Fibroblast of skin of back (primary cell): ENCODE results near the gene PTPN6.

Experiments used
- DNase-seq: peaks from one replicate; pipeline ENCODE4 v3.0.0-alpha.2; 2013

Gene PTPN6

DNA sequence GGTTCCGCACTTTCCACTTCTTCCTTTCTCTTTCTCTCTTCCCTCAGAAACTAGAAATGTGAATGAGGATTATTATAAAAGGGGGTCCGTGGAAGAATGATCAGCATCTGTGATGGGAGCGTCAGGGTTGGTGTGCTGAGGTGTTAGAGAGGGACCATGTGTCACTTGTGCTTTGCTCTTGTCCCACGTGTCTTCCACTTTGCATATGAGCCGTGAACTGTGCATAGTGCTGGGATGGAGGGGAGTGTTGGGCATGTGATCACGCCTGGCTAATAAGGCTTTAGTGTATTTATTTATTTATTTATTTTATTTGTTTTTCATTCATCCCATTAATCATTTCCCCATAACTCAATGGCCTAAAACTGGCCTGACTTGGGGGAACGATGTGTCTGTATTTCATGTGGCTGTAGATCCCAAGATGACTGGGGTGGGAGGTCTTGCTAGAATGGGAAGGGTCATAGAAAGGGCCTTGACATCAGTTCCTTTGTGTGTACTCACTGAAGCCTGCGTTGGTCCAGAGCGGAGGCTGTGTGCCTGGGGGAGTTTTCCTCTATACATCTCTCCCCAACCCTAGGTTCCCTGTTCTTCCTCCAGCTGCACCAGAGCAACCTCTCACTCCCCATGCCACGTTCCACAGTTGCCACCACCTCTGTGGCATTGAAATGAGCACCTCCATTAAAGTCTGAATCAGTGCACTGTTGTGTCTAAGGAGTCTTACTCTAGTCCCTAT lies 28.0 kb upstream of the PTPN6 start:
- no peak for DNase-seq

GRCh38 chr12:6923851-6924250 lies 27.3 kb upstream of the PTPN6 start:
- DNase-seq: no peak

DNA sequence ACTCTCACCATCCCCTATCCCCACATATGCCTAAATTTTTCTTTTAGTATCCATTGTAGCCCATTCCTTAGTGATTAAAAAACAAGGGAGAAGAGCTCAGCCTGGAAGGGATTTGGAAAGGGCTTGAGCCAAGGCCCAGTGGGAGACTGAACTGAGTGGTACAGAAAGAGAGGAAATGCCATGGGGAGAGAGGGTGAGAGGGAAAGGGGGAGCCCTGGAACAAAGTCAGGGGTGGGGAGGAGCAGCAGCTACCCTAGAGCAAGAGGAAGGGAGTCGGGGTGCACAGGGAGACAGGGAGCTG lies 26.0 kb upstream of the PTPN6 start:
- DNase-seq: no peak

GRCh38 chr12:6925540-6926279 lies 25.4 kb upstream of the PTPN6 start:
- DNase-seq: peak; percentile 95

GRCh38 chr12:6927379-6928021 lies 23.7 kb upstream of the PTPN6 start, which contains the start of gene ATN1:
Gene ATN1 (plus strand): TSS chr12:6927959. CDS start chr12:6934002, 6,043 bp downstream.
- DNase-seq: peak; percentile 88

DNA sequence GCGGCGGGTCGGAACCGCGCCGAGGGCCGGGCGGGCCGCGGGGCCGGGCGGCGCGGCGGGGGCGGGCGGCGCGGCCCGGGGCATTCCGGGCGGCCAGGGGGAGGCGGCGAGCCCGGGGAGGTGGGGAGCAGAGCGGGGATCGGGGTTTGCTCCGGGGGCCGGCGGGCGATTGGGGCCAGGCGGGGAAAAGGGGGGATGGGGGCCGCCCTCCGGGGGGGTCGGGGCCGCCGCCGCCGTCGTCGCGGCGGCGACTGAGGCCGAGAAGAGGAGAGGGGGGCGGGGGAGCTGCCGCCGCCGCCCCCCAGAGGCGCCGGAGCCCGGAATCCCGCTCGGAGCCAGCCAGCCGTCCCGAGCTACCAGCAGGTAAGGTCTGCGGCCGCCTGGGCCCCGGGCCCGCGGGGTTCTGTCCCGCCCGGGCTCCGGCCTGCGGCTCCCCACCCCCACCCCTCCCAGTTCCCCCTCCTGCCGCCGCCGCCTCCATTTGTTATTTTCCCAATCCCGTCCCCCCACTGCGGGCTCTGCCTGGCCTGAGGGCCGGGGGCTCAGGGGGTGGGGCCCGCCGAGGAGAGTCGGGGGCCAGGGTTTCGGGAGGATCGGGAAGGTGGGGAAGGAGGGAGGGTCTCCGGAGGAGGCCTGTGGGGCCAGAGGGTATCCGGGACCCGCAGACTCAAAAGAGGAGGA lies 23.0 kb upstream of the PTPN6 start:
- DNase-seq: no peak

DNA sequence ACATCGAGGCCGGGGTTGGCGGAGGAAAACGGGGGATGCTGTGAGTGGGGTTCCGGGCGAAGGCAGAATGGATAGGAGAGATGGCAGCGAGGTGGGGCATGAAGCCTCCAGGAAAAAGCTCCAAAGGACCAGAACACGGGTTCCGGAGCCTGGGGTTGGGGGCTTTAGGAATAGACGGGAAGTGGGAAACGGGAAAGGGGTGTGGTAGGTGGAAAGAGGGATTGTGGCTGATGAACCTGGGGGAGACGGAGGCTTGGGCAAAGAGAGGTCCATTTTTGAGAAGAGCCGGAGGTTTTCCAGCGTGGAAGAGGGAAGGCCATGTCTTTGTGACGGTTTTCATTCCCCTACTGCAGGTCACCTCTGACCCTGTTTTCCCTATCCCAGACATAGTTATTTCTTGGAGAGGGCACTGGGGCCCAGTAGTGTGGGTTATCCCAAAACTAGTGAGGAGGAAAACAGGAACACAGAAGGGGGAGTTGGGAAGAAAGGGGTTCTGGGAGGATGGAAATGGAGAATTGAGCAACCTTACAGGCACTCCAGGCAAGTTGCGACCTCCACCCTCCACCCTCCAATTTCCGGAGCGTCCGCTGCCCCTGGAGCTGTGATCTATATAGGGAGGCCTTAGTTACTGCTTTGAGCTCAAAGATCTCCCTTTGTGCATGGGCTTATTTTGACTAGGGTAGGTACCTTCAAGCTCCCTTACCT lies 22.3 kb upstream of the PTPN6 start:
- no peak for DNase-seq

DNA sequence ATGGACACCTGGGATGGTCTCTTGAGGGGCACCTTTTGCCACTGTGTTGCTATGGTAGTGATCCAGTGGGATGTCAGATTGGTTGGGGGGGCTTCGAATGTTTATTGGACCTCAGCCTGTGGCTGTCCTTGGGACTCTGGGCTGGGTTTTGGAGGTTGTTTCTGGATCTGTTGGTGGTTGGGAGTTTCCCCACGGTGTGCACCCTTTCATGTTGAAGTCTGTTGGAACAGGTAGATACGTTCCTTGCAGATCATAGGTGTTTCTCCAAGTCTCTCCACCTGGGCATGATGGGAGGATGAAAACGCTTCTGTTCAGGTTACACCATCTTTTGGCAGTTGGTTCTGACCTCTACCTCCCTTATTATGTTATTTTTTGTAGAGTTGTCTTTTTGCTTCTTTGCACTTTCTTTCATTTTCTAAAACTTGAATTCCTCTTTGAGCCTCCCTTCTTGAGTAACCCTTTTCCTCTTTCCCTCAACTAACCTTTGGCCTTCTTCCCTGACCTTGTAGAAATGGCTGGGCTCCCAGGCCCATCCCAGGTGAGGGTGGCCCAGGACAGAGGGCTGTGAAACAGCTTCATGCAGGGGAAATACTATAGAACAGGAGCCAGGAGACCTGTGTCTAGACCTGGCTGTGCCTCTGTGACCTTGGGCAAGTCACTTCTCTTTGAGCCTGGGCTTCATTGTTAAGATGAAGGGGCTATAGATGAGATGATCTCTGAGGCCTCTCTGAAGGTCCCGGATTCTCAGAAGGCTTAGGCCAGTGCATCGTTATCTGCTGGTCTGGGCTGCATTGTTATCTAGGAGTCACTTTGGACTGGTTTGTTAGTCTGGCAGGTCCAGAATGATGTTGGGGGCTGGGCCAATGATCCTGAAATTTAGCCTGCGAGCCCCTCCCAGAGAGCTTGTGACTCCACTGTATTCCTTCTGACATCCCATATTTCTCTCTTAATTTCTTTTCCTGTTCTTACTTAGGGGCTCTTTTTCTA lies 21.4 kb upstream of the PTPN6 start:
- no peak for DNase-seq

GRCh38 chr12:6932766-6933165 lies 18.4 kb upstream of the PTPN6 start:
- no peak for DNase-seq

DNA sequence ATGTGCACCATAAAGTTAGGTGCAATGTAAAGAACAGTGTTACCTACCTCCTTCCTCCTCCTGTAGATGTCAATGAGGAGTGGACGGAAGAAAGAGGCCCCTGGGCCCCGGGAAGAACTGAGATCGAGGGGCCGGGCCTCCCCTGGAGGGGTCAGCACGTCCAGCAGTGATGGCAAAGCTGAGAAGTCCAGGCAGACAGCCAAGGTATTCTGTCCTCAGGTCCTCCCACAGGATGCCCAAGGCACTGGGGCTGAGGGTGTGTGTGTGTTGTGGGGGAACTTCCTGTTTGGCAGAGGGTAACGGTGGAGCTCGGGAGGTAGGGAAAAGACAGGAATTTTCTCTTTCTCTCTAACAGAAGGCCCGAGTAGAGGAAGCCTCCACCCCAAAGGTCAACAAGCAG lies 17.0 kb upstream of the PTPN6 start:
- no peak for DNase-seq

DNA sequence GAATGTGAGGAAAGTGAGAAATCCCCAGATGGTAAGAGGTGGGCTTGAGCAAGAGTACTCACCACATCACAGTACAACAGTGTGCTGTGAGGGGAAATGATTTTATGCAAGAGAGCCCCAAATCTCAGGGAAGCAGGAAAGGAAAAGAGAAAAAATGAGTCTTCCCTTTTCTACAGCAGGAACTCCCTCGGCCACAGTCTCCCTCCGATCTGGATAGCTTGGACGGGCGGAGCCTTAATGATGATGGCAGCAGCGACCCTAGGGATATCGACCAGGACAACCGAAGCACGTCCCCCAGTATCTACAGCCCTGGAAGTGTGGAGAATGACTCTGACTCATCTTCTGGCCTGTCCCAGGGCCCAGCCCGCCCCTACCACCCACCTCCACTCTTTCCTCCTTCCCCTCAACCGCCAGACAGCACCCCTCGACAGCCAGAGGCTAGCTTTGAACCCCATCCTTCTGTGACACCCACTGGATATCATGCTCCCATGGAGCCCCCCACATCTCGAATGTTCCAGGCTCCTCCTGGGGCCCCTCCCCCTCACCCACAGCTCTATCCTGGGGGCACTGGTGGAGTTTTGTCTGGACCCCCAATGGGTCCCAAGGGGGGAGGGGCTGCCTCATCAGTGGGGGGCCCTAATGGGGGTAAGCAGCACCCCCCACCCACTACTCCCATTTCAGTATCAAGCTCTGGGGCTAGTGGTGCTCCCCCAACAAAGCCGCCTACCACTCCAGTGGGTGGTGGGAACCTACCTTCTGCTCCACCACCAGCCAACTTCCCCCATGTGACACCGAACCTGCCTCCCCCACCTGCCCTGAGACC lies 15.6 kb upstream of the PTPN6 start:
- no peak for DNase-seq

DNA sequence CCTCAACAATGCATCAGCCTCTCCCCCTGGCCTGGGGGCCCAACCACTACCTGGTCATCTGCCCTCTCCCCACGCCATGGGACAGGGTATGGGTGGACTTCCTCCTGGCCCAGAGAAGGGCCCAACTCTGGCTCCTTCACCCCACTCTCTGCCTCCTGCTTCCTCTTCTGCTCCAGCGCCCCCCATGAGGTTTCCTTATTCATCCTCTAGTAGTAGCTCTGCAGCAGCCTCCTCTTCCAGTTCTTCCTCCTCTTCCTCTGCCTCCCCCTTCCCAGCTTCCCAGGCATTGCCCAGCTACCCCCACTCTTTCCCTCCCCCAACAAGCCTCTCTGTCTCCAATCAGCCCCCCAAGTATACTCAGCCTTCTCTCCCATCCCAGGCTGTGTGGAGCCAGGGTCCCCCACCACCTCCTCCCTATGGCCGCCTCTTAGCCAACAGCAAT lies 14.9 kb upstream of the PTPN6 start:
- no peak for DNase-seq

GRCh38 chr12:6936636-6937480 lies 14.3 kb upstream of the PTPN6 start:
- no peak for DNase-seq

- peak; percentile 94 for DNase-seq
These were observed 13.4 kb upstream of the PTPN6 start for GRCh38 chr12:6937481-6938352.

- DNase-seq: no peak
These were observed 12.6 kb upstream of the PTPN6 start for GRCh38 chr12:6938353-6939190.

DNA sequence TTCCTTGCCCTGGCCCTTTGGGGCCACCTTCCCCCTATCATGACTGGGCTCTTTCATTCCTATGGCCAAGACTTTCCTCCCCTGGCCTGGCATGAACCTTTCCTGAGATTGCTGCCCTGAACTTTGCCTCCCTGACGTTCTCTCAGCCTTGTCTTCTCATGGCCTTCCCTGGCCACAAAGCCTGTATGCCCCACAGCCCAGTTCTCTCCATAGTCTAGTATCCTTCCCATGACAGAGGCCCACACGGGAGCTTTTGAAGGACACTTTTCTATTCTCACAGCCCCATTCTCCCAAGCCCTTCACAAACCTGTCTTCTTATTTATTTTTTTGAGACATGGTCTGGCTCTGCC lies 12.0 kb upstream of the PTPN6 start:
- DNase-seq: no peak

DNA sequence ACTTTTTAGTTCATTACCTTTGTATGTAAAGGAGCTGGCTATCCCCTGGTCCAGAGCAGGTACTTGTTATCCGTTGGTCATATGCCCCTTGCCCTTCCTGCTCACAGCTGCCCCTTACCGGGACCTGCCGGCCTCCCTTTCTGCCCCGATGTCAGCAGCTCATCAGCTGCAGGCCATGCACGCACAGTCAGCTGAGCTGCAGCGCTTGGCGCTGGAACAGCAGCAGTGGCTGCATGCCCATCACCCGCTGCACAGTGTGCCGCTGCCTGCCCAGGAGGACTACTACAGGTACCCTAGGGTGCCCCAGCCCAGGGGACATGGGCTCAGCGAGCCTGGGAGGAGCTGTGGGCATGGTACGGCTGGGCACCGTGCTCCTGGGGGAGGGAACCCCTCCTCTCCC lies 9.9 kb upstream of the PTPN6 start:
- DNase-seq: no peak

GRCh38 chr12:6941782-6942181 lies 9.4 kb upstream of the PTPN6 start:
- DNase-seq: no peak
